ENCODE measurements around the gene KPNA1. TPM values are rescaled to one million over a fixed set of nuclear protein-coding genes. Genes with fewer than 3 reads are reported as not detected.
A peak's percentile ranks its signal among the peaks of the same experiment; 100 is the strongest.

Gene KPNA1
- total RNA-seq, 1 experiment from 2014 or later, result 64.3 TPM

DNA sequence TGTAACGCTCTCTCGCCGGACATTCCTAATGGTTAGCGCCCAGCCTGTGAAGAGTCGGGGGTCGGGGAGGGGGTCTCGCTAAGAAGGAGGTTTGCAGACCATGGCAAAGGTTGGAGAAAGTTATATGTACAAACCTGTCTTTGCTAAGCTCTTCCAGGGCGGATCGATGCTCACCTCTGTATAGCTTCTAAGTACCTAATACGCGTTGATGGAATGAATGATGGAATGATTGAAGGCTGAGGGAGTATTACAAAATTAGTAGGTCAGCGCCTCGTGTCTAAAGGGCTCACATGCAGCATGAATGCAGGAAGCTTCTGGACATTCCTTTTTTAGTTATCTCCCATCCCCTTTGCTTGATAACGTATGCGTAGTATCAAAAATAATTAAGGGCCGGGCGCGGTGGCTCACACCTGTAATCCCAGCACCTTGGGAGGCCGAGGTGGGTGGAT, 305 bp upstream of the KPNA1 start:
- TF ChIP-seq EZH2phosphoT487 (IDR thresholded peaks at IDR 0.05; ENCODE audit: borderline replicate concordance, low read length), result no peak
- TF ChIP-seq EZH2 (IDR thresholded peaks at IDR 0.05; ENCODE audit: low read length, unreplicated experiment), result no peak
- ATAC-seq (peak; percentile 0; the same call in 1 of the 2 replicates), DNase-seq (no peak)
- ChIA-PET CTCF (interaction anchor here (0.6 kb wide), 1 partner anchor 55 kb away, joined by 4 read pairs; no protein-coding TSS in a partner anchor), POLR2A (ENCODE audit: unreplicated experiment) (interaction anchor here (0.6 kb wide), 2 partner anchors 19 to 149 kb away, joined by 3 to 4 read pairs; no protein-coding TSS in a partner anchor)
- Histone ChIP-seq H3K4me1 (ENCODE audit: insufficient read depth, low read length) (peaks cover 20% of the 10 kb centered on the region), H3K4me3 (ENCODE audit: low read length) (peak overlapping the region; percentile 71), H3K27me3 (ENCODE audit: low read length) (no peaks in the 10 kb centered on the region), H3K9me2 (replicated peaks; ENCODE audit: low read length) (no peaks in the 10 kb centered on the region), H3K79me2 (ENCODE audit: low read length) (peaks cover 41% of the 10 kb centered on the region), H4K20me1 (ENCODE audit: low read length) (peaks cover 37% of the 10 kb centered on the region), H3K4me2 (ENCODE audit: low read length) (peak overlapping the region; percentile 83), H3K36me3 (ENCODE audit: low read depth, low read length) (no peaks in the 10 kb centered on the region), H3K9me3 (ENCODE audit: low read length) (no peaks in the 10 kb centered on the region), H3K9ac (ENCODE audit: low read length) (peak overlapping the region; percentile 93), H3K27ac (ENCODE audit: low read length) (peak overlapping the region; percentile 87; the same call in 1 of the 2 replicates), H2AFZ (ENCODE audit: low read length) (peak overlapping the region; percentile 90), H3F3A (ENCODE audit: low read length, unreplicated experiment) (no peaks in the 10 kb centered on the region)
- intact Hi-C loops (cut with micrococcal nuclease), result loop anchor here (2.0 kb wide), 1 partner anchor 46 kb away; no protein-coding TSS in a partner anchor
- no TSS peak for BruUV-seq (replicated peaks)

DNA sequence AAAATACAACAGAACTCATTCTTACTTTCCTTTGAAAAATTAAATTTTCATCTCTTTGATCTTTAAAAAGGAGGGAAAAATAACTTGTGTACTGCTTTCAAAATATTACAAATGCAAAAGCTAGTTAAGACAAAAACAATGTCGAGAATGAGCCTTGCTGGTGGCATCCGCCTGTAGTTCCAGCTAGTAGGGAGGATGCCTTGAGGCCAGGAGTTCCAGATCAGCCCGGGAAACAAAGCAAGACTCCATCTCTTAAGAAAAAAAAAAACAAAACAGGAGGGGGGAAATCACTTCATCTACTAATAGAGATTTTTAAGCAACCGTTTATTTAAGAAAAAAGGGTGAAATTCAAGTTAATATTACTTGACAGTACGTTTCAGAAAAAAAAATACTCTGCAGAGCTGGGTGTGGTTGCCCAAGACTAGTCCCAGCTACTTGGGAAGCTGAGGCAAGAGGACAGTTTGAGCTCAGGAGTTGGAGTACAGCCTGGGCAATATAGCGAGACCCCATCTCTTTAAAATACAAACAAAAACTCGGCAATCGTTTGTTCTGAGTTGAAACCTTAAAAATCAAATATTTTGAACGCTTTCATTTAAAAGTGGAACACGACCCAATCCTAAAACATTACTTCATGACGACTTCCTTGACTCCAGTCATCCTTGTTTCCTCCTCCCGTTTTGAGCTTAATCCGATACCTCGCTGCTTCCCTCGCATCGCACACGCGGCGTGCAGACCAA, 1.2 kb downstream of the KPNA1 start:
- ATAC-seq (no peak), DNase-seq (peak; percentile 17)
- TSS peak; percentile 51 for BruUV-seq (replicated peaks)
- H3K79me2 ChIP-seq (ENCODE audit: low read length), result peaks cover 56% of the 10 kb centered on the region
- H3K4me1 ChIP-seq (ENCODE audit: insufficient read depth, low read length), result peaks cover 20% of the 10 kb centered on the region
- ChIA-PET POLR2A (ENCODE audit: unreplicated experiment) (no interaction called here), CTCF (interaction anchor here (0.6 kb wide), 1 partner anchor 11 kb away, joined by 5 read pairs; no protein-coding TSS in a partner anchor)
- no peaks in the 10 kb centered on the region for H3K36me3 ChIP-seq (ENCODE audit: low read depth, low read length)
- peak overlapping the region; percentile 83 for H3K4me2 ChIP-seq (ENCODE audit: low read length)
- H3F3A ChIP-seq (ENCODE audit: low read length, unreplicated experiment), result no peaks in the 10 kb centered on the region
- peak overlapping the region; percentile 93 for H3K9ac ChIP-seq (ENCODE audit: low read length)
- H3K27me3 ChIP-seq (ENCODE audit: low read length), result no peaks in the 10 kb centered on the region
- no peaks in the 10 kb centered on the region for H3K9me3 ChIP-seq (ENCODE audit: low read length)
- H3K4me3 ChIP-seq (ENCODE audit: low read length), result peak overlapping the region; percentile 71
- peaks cover 51% of the 10 kb centered on the region for H4K20me1 ChIP-seq (ENCODE audit: low read length)
- H3K9me2 ChIP-seq (replicated peaks; ENCODE audit: low read length), result no peaks in the 10 kb centered on the region
- peak overlapping the region; percentile 87 for H3K27ac ChIP-seq (ENCODE audit: low read length)
- H2AFZ ChIP-seq (ENCODE audit: low read length), result peak overlapping the region; percentile 11; the same call in 1 of the 2 replicates
- TF ChIP-seq EZH2phosphoT487 (IDR thresholded peaks at IDR 0.05; ENCODE audit: borderline replicate concordance, low read length), result no peak
- no peak for TF ChIP-seq EZH2 (IDR thresholded peaks at IDR 0.05; ENCODE audit: low read length, unreplicated experiment)
- TF ChIP-seq CTCF (conservative IDR thresholded peaks at IDR 0.05; ENCODE audit: low read depth, low read length), result no peak
- intact Hi-C loops (cut with micrococcal nuclease), result loop anchor here (2.0 to 5.0 kb wide), 2 partner anchors 47 to 51 kb away; no protein-coding TSS in a partner anchor

GRCh38 chr3:122512284-122512683, 2.5 kb downstream of the KPNA1 start:
- H3K4me2 ChIP-seq (ENCODE audit: low read length), result 0 out of 2 replicates have a peak overlapping the region, but pooled peaks have one; percentile 5
- H3K36me3 ChIP-seq (ENCODE audit: low read depth, low read length), result no peaks in the 10 kb centered on the region
- peaks cover 69% of the 10 kb centered on the region for H3K79me2 ChIP-seq (ENCODE audit: low read length)
- H3K27ac ChIP-seq (ENCODE audit: low read length), result no peak overlapping the region
- H3K9ac ChIP-seq (ENCODE audit: low read length), result no peak overlapping the region
- H4K20me1 ChIP-seq (ENCODE audit: low read length), result peaks cover 57% of the 10 kb centered on the region
- peaks cover 20% of the 10 kb centered on the region for H3K4me1 ChIP-seq (ENCODE audit: insufficient read depth, low read length)
- DNase-seq (no peak), ATAC-seq (no peak)
- no peak overlapping the region for H3K4me3 ChIP-seq (ENCODE audit: low read length)
- no peaks in the 10 kb centered on the region for H3K27me3 ChIP-seq (ENCODE audit: low read length)
- H3F3A ChIP-seq (ENCODE audit: low read length, unreplicated experiment), result no peaks in the 10 kb centered on the region
- intact Hi-C loops (cut with micrococcal nuclease), result loop anchor here (5.0 kb wide), 1 partner anchor 50 kb away; no protein-coding TSS in a partner anchor
- H2AFZ ChIP-seq (ENCODE audit: low read length), result no peak overlapping the region
- TF ChIP-seq EZH2phosphoT487 (IDR thresholded peaks at IDR 0.05; ENCODE audit: borderline replicate concordance, low read length) (no peak), EZH2 (IDR thresholded peaks at IDR 0.05; ENCODE audit: low read length, unreplicated experiment) (no peak), CTCF (conservative IDR thresholded peaks at IDR 0.05; ENCODE audit: low read depth, low read length) (no peak)
- POLR2A ChIA-PET (ENCODE audit: unreplicated experiment), result no interaction called here
- no TSS peak for BruUV-seq (replicated peaks)
- H3K9me2 ChIP-seq (replicated peaks; ENCODE audit: low read length), result no peaks in the 10 kb centered on the region
- H3K9me3 ChIP-seq (ENCODE audit: low read length), result no peaks in the 10 kb centered on the region
- CTCF ChIA-PET, result no interaction called here

Data from PC-3 (cell line).